Neural progenitor cell (in vitro differentiated cells): ENCODE results near the gene MRM2.

Experiments
- CTCF ChIP-seq: fragments of 200-600 bp; sonication (generic); IDR thresholded peaks from 2 replicates; pipeline ENCODE4 v1.5.1; 2017; ENCODE audit warnings: antibody characterized with exemption, mild to moderate bottlenecking
- EZH2 ChIP-seq: fragments of 200-600 bp; sonication (generic); IDR thresholded peaks from 2 replicates; pipeline ENCODE4 v1.6.1; 2017; ENCODE audit warnings: antibody characterized with exemption, mild to moderate bottlenecking, moderate library complexity
- EZH2phosphoT487 ChIP-seq: fragments of 200-600 bp; sonication (generic); IDR thresholded peaks from 2 replicates; pipeline ENCODE4 v1.6.1; 2017; ENCODE audit warnings: antibody characterized with exemption

- TF ChIP-seq CTCF (no peak), EZH2phosphoT487 (no peak), EZH2 (no peak)
Observed at GRCh38 chr7:2219606-2220005, 22.4 kb downstream of the MRM2 start.
